ENCODE measurements around the gene ADGRD2.
"Not testable (repeated sequence)": the region's sequence is repeated elsewhere in the genome, so short reads cannot be mapped to it uniquely, and the experiment has no call there.

Gene ADGRD2, protein sequence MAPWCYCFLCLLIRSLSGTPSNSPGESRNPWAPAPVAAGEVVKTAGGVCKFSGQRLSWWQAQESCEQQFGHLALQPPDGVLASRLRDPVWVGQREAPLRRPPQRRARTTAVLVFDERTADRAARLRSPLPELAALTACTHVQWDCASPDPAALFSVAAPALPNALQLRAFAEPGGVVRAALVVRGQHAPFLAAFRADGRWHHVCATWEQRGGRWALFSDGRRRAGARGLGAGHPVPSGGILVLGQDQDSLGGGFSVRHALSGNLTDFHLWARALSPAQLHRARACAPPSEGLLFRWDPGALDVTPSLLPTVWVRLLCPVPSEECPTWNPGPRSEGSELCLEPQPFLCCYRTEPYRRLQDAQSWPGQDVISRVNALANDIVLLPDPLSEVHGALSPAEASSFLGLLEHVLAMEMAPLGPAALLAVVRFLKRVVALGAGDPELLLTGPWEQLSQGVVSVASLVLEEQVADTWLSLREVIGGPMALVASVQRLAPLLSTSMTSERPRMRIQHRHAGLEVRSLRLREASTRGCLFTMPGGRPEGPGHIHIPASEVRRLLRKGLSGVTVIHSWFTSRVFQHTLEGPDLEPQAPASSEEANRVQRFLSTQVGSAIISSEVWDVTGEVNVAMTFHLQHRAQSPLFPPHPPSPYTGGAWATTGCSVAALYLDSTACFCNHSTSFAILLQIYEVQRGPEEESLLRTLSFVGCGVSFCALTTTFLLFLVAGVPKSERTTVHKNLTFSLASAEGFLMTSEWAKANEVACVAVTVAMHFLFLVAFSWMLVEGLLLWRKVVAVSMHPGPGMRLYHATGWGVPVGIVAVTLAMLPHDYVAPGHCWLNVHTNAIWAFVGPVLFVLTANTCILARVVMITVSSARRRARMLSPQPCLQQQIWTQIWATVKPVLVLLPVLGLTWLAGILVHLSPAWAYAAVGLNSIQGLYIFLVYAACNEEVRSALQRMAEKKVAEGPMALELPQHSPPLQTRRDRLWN

DNA sequence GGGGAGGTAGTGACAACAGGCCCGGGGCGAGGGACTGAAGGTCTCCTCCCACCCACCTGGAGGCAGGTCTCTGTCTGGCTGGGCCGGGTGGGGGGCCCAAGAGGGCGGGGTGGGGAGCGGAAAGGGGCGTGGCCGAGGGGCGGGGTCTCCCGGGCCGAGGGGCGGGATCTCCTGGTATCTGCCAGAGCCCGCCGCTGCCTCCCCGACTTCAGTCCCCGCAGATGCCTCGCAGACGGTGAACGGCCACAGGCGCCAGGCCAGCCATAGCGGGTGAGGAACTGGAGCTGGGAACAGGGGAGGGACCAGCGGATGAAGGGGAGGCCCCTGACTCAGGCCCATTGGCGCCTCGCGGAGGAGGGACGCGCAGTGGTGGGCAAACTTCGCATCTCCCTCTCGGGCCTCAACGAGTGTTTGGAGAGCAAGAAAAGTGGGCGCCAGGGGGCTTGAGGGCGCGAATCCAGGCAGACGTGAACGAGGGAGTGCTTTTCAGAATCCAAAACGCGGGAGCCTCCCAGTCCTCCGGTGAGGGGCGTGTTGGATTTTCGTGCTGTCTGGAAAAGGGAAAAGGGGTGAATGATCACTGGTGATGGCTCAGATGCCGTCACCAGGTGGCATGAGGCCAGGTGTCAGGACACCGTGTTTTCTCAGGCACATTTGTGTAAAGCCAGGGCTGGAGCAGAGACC, at the start of gene ADGRD2:
TSS of gene ADGRD2 (plus strand) at position 211 of the 684 bp plus-strand sequence. CDS start 1,216 bp downstream, outside the sequence.
- H3K27ac ChIP-seq: no peak within 1 kb of the TSS
- H3K4me3 ChIP-seq: no peak within 1 kb of the TSS

DNA sequence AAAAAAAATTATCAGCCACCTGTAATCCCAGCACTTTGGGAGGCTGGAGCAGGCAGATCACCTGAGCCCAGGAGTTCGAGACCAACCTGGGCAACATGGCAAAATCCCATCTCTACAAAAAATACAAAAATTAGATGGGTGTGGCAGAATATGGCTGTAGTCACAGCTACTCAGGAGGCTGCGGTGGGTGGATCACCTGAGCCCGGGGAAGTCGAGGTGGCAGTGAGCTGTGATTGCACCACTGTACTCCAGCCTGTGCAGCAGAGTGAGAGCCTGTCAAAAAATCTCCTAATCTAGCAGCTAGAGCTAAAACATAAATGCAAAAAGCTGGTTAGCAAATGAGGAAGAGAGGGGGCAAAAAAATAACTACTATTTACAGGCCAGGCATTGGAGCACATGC, 47.0 kb upstream of the ADGRD2 start:
- H3K4me3 ChIP-seq: no peak overlapping the region
- H3K27ac ChIP-seq: no peak overlapping the region

- no peak overlapping the region for H3K4me3 ChIP-seq
- H3K27ac ChIP-seq: no peak overlapping the region
Observed at GRCh38 chr9:124409410-124409809, 40.8 kb upstream of the ADGRD2 start.

DNA sequence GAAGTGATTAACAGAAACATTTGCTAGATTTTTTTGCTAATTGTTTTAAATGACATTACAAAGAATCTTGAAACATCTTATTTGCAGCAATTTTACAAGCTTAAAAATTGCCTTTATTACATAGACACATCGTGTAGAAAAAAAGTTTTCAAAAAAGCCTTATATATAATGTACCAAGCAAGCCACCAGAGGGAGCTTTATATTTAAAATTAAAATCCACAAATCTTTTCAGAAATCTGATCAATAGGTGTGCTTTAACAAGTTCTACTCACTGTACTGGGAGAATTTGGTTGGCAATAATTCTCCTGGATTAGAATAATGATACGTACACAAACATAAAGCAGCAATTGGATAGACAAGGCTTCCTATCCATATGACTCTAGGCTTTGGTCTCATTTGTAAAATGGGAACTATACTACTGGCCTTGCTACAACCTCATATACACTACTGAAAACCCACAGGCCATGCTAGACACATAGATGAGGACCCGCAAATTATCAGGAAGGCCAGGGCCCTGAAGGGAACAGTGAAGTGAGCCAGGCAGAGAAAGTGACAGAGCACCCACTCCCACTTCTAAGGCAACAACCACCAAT, 39.8 kb upstream of the ADGRD2 start:
- no peak overlapping the region for H3K27ac ChIP-seq
- H3K4me3 ChIP-seq: no peak overlapping the region

GRCh38 chr9:124411514-124412227, 38.6 kb upstream of the ADGRD2 start:
- no peak overlapping the region for H3K27ac ChIP-seq
- H3K4me3 ChIP-seq: no peak overlapping the region

- Histone ChIP-seq H3K27ac (no peak overlapping the region), H3K4me3 (no peak overlapping the region)
Observed at GRCh38 chr9:124412228-124412575, 38.0 kb upstream of the ADGRD2 start.

GRCh38 chr9:124414612-124415011, 35.6 kb upstream of the ADGRD2 start:
- Histone ChIP-seq H3K4me3 (peak overlapping the region; percentile 65 to 96 (median 84)), H3K27ac (peak overlapping the region in 19 of 21 experiments; percentile 52 to 87 (median 83))

- H3K4me3 ChIP-seq: peak within 1 kb of the TSS; percentile 65 to 96 (median 84)
- H3K27ac ChIP-seq: peak within 1 kb of the TSS in 20 of 21 experiments; percentile 52 to 87 (median 83)
Observed at GRCh38 chr9:124415102-124415851, 35.0 kb upstream of the ADGRD2 start, which contains the start of gene PSMB7. Gene PSMB7 (minus strand): TSS chr9:124415442. CDS start chr9:124415425, 17 bp downstream.

DNA sequence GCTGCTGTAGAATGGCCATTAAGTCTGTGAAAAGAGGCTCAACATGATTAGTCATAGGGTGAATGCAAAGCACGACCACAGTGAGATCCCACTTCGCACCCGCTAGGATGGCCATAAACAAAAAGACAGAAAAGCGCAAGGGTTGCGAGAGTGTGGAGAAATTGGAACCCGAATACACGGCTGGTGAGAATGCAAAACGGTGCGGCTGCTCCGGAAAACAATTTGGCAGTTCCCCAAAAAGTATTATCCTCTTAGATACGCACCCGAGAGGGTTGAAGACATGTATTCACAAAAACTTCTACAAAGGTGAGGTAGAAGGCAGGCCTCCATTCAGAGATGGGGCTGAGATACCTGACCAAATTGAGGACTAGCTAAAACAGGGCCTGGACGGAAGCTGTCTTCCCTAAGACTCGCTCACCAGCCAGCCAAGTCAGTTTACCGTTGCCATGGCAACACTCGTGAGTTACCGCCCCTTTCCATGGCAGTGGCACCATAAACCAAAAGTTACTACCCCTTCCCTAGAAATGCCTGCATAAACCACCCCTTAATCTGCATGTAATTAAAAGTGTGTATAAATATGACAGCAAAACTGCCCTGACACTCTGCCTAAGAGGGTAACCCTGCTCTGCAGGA, 34.3 kb upstream of the ADGRD2 start:
- H3K4me3 ChIP-seq: peak overlapping the region in 1 of 7 experiments; percentile 71
- no peak overlapping the region for H3K27ac ChIP-seq

- no peak overlapping the region for H3K27ac ChIP-seq
Observed at GRCh38 chr9:124419832-124420489, 30.3 kb upstream of the ADGRD2 start.

GRCh38 chr9:124420991-124421543, 29.2 kb upstream of the ADGRD2 start:
- H3K4me3 ChIP-seq: no peak overlapping the region
- no peak overlapping the region for H3K27ac ChIP-seq

More at GRCh38 chr9:124419832-124420489, 30.3 kb upstream of the ADGRD2 start:
- no peak overlapping the region for H3K4me3 ChIP-seq

- Histone ChIP-seq H3K4me3 (no peak overlapping the region), H3K27ac (no peak overlapping the region)
Observed at GRCh38 chr9:124423155-124423554, 27.1 kb upstream of the ADGRD2 start.

GRCh38 chr9:124423591-124423990, 26.7 kb upstream of the ADGRD2 start:
- no peak overlapping the region for H3K27ac ChIP-seq
- no peak overlapping the region for H3K4me3 ChIP-seq

DNA sequence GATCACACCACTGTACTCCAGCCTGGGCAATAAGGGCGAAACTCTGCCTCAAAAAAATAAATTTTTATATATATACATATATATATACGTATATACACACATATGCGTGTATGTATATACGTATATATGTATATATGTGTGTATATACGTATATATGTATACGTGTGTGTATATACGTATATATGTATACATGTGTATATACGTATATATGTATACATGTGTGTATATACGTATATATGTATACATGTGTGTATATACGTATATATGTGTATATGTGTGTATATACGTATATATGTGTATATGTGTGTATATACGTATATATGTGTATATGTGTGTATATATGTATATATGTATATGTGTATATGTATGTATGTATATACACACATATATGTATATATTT, 24.5 kb upstream of the ADGRD2 start:
- not testable (repeated sequence) for H3K4me3 ChIP-seq, H3K27ac ChIP-seq

DNA sequence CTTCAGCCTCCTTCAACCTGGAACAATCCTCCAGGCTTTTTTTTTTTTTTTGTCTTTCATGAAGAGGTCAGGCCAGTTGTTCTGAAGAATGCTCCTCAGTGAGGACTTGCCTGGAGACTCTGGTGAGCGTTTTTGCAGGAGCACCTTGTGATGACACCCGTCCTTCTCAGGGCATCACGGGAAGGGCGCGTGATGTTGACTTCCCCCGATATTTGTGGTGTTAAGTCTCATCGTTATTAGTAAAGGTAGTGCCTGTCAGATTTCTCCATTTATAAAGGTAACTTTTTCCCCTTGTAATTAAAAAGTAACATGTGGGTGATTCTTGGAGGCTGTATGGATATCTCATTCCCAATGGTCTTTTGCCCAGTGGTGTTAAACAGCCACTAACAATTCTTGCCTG, 23.9 kb upstream of the ADGRD2 start:
- Histone ChIP-seq H3K27ac (no peak overlapping the region), H3K4me3 (no peak overlapping the region)

- Histone ChIP-seq H3K4me3 (no peak overlapping the region), H3K27ac (no peak overlapping the region)
Observed at GRCh38 chr9:124427281-124427680, 23.0 kb upstream of the ADGRD2 start.
